ENCODE measurements around the gene MEF2A.

MEF2A gene

DNA sequence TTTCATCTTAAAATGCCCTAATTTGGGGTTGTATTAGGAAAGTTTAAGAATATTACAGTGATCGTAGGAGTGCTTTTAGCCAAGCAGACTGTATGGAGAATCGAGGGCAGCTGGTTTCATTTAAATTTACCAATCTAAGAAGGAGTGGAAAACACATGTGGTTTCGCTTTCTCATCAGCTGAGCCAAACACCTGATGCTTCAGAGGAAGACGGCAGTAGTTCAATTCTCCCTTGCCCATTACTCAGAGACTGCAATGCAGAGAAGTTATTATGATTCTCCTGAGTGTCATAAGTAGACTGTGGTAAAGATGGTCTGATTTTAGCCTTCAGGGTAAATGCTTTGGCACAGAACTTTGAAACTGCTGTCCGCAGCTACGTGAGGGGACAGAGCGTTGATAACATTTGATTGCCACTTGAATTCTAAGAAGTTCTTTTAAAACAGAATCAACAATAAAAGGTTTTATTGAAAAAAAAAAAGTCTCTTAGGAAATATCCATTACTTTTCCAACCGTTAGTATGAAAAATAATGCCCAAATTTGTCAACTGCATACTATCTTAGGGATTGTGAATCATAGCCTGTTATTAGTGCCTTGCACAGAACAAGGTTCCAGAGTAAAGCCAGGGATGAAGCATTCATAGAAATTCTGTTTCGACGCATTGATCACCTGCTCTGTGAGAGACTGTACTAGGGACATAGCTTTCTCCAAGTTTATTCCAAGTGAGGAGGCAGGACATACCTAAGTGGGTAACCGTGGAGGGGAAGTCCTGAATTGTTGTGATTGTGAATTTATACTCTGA lies 141.9 kb downstream of the MEF2A start:
- TF ChIP-seq, protein P1, sequence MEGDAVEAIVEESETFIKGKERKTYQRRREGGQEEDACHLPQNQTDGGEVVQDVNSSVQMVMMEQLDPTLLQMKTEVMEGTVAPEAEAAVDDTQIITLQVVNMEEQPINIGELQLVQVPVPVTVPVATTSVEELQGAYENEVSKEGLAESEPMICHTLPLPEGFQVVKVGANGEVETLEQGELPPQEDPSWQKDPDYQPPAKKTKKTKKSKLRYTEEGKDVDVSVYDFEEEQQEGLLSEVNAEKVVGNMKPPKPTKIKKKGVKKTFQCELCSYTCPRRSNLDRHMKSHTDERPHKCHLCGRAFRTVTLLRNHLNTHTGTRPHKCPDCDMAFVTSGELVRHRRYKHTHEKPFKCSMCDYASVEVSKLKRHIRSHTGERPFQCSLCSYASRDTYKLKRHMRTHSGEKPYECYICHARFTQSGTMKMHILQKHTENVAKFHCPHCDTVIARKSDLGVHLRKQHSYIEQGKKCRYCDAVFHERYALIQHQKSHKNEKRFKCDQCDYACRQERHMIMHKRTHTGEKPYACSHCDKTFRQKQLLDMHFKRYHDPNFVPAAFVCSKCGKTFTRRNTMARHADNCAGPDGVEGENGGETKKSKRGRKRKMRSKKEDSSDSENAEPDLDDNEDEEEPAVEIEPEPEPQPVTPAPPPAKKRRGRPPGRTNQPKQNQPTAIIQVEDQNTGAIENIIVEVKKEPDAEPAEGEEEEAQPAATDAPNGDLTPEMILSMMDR (IDR thresholded peaks at IDR 0.05; ENCODE audit: control extremely low read depth, extremely low read depth, low read depth, missing control alignments) = no peak
- CTCF ChIA-PET = interaction anchor here (1.0 to 2.9 kb wide), 5 partner anchors 9 to 435 kb away, joined by 4 to 11 read pairs (median 7); no protein-coding TSS in a partner anchor
- POLR2A ChIA-PET = no interaction called here
- no peak for DNase-seq (ENCODE audit: extremely low spot score)

GRCh38 chr15:99708563-99708962 lies 142.8 kb downstream of the MEF2A start:
- ChIA-PET POLR2A (no interaction called here), CTCF (interaction anchor here (1.4 to 2.9 kb wide), 3 partner anchors 11 to 436 kb away, joined by 4 to 11 read pairs (median 8); no protein-coding TSS in a partner anchor)

GRCh38 chr15:99709243-99709986 lies 143.6 kb downstream of the MEF2A start:
- DNase-seq (ENCODE audit: extremely low spot score) = no peak
- TF ChIP-seq, protein P1 (IDR thresholded peaks at IDR 0.05; ENCODE audit: control extremely low read depth, extremely low read depth, low read depth, missing control alignments) = no peak
- POLR2A ChIA-PET = no interaction called here
- CTCF ChIA-PET = interaction anchor here (0.9 to 2.0 kb wide), 2 partner anchors 425 to 437 kb away, joined by 3 to 11 read pairs; no protein-coding TSS in a partner anchor

More at GRCh38 chr15:99708563-99708962, 142.8 kb downstream of the MEF2A start:
- TF ChIP-seq, protein P1 (IDR thresholded peaks at IDR 0.05; ENCODE audit: control extremely low read depth, extremely low read depth, low read depth, missing control alignments) = no peak
- DNase-seq (ENCODE audit: extremely low spot score) = no peak

GRCh38 chr15:99711625-99712024 lies 145.8 kb downstream of the MEF2A start:
- POLR2A ChIA-PET = no interaction called here
- TF ChIP-seq, protein P1 (IDR thresholded peaks at IDR 0.05; ENCODE audit: control extremely low read depth, extremely low read depth, low read depth, missing control alignments) = no peak
- CTCF ChIA-PET = interaction anchor here (1.3 to 1.6 kb wide), 2 partner anchors 10 to 439 kb away, joined by 4 read pairs; no protein-coding TSS in a partner anchor
- DNase-seq (ENCODE audit: extremely low spot score) = no peak

- no peak for DNase-seq (ENCODE audit: extremely low spot score)
- ChIA-PET CTCF (interaction anchor here (1.2 to 7.9 kb wide), 5 partner anchors 10 to 461 kb away, joined by 4 to 123 read pairs (median 4); partner anchors contain the start of gene LRRC28), POLR2A (interaction anchor here (0.6 kb wide), 1 partner anchor 378 kb away, joined by 5 read pairs; no protein-coding TSS in a partner anchor)
- TF ChIP-seq, protein P1 (IDR thresholded peaks at IDR 0.05; ENCODE audit: control extremely low read depth, extremely low read depth, low read depth, missing control alignments) = no peak
Measured at GRCh38 chr15:99712415-99712814, 146.6 kb downstream of the MEF2A start.

- ChIA-PET POLR2A (interaction anchor here (1.0 kb wide), 1 partner anchor 17 kb away, joined by 3 read pairs; no protein-coding TSS in a partner anchor), CTCF (interaction anchor here (0.9 to 7.9 kb wide), 9 partner anchors 9 to 446 kb away, joined by 3 to 123 read pairs (median 7); partner anchors contain the start of gene LYSMD4)
- TF ChIP-seq, protein P1 (IDR thresholded peaks at IDR 0.05; ENCODE audit: control extremely low read depth, extremely low read depth, low read depth, missing control alignments) = no peak
- no peak for DNase-seq (ENCODE audit: extremely low spot score)
Measured at GRCh38 chr15:99716540-99717095, 150.8 kb downstream of the MEF2A start.
